Measurements from ENCODE around the gene ALDH8A1.

ALDH8A1 gene

DNA sequence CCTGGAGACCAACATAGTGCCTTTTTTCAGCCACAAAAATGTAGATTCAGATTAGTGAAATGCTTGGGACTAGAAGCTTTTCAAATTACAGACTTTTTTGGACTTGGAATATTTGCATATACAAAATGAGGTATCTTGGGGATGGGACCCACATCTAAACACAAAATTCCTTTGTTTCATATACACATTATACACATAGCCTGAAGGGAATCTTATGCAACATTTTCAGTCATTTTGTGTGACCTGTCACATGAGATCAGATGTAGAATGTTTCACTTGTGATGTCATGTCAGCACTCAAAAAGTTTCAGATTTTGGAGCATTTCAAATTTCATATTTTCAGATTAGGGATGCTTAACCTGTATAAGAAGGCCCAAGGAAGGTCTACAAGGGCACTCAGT lies 44.5 kb upstream of the ALDH8A1 start:
- Histone ChIP-seq H2BK15ac (ENCODE audit: low read length) (no peak overlapping the region), H4K8ac (ENCODE audit: low read depth, low read length) (no peak overlapping the region), H3K36me3 (replicated peaks in 1 of 2; ENCODE audit: control insufficient read depth in 2 of 2, insufficient read depth in 2 of 2, low read length in 2 of 2) (peaks cover 4 to 83% of the 10 kb centered on the region in 2 donors), H3K9ac (ENCODE audit: low read depth, low read length, poor library complexity) (no peak overlapping the region), H3K14ac (ENCODE audit: low read length) (no peak overlapping the region), H2BK12ac (ENCODE audit: low read length) (no peak overlapping the region), H3K4me1 (ENCODE audit: control insufficient read depth in 2 of 2, insufficient read depth in 1 of 2, low read depth in 1 of 2, low read length in 2 of 2) (no peaks in the 10 kb centered on the region), H3K18ac (ENCODE audit: low read length) (no peak overlapping the region), H3K27me3 (ENCODE audit: control insufficient read depth in 3 of 3, insufficient read depth in 3 of 3, low read depth in 1 of 3, low read length in 3 of 3) (no peaks in the 10 kb centered on the region), H2AK5ac (ENCODE audit: low read depth, low read length) (no peak overlapping the region), H3K27ac (replicated peaks; ENCODE audit: low read length) (no peak overlapping the region), H3K4ac (ENCODE audit: low read length) (no peak overlapping the region), H3K9me3 (replicated peaks in 1 of 2; ENCODE audit: control insufficient read depth in 2 of 2, insufficient read depth in 1 of 2, low read depth in 1 of 2, low read length in 2 of 2) (no peaks in the 10 kb centered on the region), H3K4me2 (ENCODE audit: insufficient read depth, low read length, poor library complexity, severe bottlenecking) (no peak overlapping the region), H3K23ac (ENCODE audit: low read depth, low read length, poor library complexity) (no peak overlapping the region), H2BK5ac (ENCODE audit: low read length) (no peak overlapping the region), H3K4me3 (ENCODE audit: low read length in 2 of 2) (no peak overlapping the region), H3K79me1 (ENCODE audit: low read depth, low read length) (no peaks in the 10 kb centered on the region), H2BK120ac (ENCODE audit: low read depth, low read length) (no peak overlapping the region), H2AFZ (ENCODE audit: low read length) (no peak overlapping the region), H4K91ac (ENCODE audit: low read depth, low read length, poor library complexity) (no peak overlapping the region)
- DNase-seq (ENCODE audit: low spot score), result no peak

DNA sequence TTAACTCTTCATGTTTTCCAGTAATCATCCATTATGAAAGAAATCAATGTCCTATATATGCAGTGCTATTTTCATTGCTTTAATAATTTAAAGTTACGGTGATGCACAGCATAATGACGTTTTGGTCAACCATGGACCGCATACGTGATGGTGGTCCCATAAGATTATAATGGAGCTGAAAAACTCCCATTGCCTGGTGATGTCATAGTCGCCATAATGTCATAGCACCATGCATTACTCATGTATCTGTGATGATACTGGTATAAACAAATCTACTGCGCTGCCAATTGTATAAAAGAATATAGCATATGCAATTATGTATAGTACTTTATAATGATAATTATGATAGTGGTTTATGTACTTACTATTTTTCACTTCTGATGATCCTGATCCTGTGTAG lies 42.3 kb upstream of the ALDH8A1 start:
- Histone ChIP-seq H3K4me2 (ENCODE audit: insufficient read depth, low read length, poor library complexity, severe bottlenecking) (no peak overlapping the region), H2AK5ac (ENCODE audit: low read depth, low read length) (no peak overlapping the region), H3K27ac (replicated peaks; ENCODE audit: low read length) (no peak overlapping the region), H3K23ac (ENCODE audit: low read depth, low read length, poor library complexity) (no peak overlapping the region), H3K4me3 (ENCODE audit: low read length in 2 of 2) (no peak overlapping the region), H3K9me3 (replicated peaks in 1 of 2; ENCODE audit: control insufficient read depth in 2 of 2, insufficient read depth in 1 of 2, low read depth in 1 of 2, low read length in 2 of 2) (no peaks in the 10 kb centered on the region), H2BK120ac (ENCODE audit: low read depth, low read length) (no peak overlapping the region), H2BK5ac (ENCODE audit: low read length) (no peak overlapping the region), H3K27me3 (ENCODE audit: control insufficient read depth in 3 of 3, insufficient read depth in 3 of 3, low read depth in 1 of 3, low read length in 3 of 3) (no peaks in the 10 kb centered on the region), H3K4ac (ENCODE audit: low read length) (no peak overlapping the region), H3K14ac (ENCODE audit: low read length) (no peak overlapping the region), H3K36me3 (replicated peaks in 1 of 2; ENCODE audit: control insufficient read depth in 2 of 2, insufficient read depth in 2 of 2, low read length in 2 of 2) (peaks cover 1 to 81% of the 10 kb centered on the region in 2 donors), H3K4me1 (ENCODE audit: control insufficient read depth in 2 of 2, insufficient read depth in 1 of 2, low read depth in 1 of 2, low read length in 2 of 2) (peaks cover 0 to 4% of the 10 kb centered on the region in 2 donors), H2AFZ (ENCODE audit: low read length) (no peak overlapping the region), H4K91ac (ENCODE audit: low read depth, low read length, poor library complexity) (no peak overlapping the region), H3K18ac (ENCODE audit: low read length) (no peak overlapping the region), H3K9ac (ENCODE audit: low read depth, low read length, poor library complexity) (no peak overlapping the region), H4K8ac (ENCODE audit: low read depth, low read length) (no peak overlapping the region), H2BK15ac (ENCODE audit: low read length) (no peak overlapping the region), H3K79me1 (ENCODE audit: low read depth, low read length) (no peaks in the 10 kb centered on the region), H2BK12ac (ENCODE audit: low read length) (no peak overlapping the region)
- WGBS, 2 donors (ENCODE audit: extremely low coverage in 2 of 2, insufficient read length in 2 of 2, insufficient replicate concordance in 1 of 2), result no CpG with 5 or more reads among the region's 6 CpGs
- no peak for DNase-seq (ENCODE audit: low spot score)

DNA sequence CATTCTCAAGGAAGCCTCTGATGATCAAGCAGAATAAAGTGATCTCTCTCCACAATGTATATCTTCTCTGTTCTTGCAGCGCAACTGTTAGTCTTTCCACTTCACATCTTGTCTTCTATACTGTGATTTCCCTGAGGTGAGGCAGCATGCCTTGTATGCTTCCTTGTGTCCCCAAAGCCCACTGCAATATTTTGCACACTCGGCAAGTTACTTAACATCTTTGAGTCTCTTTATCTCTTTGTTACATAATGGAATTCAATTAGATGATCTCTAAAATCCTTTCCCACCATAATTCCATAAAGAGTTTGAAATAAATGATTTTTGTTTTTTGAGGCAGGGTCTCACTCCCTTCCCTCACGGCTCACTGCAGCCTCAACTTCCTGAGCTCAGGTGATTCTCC lies 40.4 kb upstream of the ALDH8A1 start:
- Histone ChIP-seq H3K18ac (ENCODE audit: low read length) (no peak overlapping the region), H2AFZ (ENCODE audit: low read length) (no peak overlapping the region), H3K4ac (ENCODE audit: low read length) (no peak overlapping the region), H3K4me2 (ENCODE audit: insufficient read depth, low read length, poor library complexity, severe bottlenecking) (no peak overlapping the region), H3K27ac (replicated peaks; ENCODE audit: low read length) (no peak overlapping the region), H3K4me3 (ENCODE audit: low read length in 2 of 2) (no peak overlapping the region), H2BK15ac (ENCODE audit: low read length) (no peak overlapping the region), H3K79me1 (ENCODE audit: low read depth, low read length) (no peaks in the 10 kb centered on the region), H2BK12ac (ENCODE audit: low read length) (no peak overlapping the region), H4K91ac (ENCODE audit: low read depth, low read length, poor library complexity) (no peak overlapping the region), H3K14ac (ENCODE audit: low read length) (no peak overlapping the region), H2BK120ac (ENCODE audit: low read depth, low read length) (no peak overlapping the region), H2BK5ac (ENCODE audit: low read length) (no peak overlapping the region), H3K27me3 (ENCODE audit: control insufficient read depth in 3 of 3, insufficient read depth in 3 of 3, low read depth in 1 of 3, low read length in 3 of 3) (no peaks in the 10 kb centered on the region), H2AK5ac (ENCODE audit: low read depth, low read length) (no peak overlapping the region), H3K9me3 (replicated peaks in 1 of 2; ENCODE audit: control insufficient read depth in 2 of 2, insufficient read depth in 1 of 2, low read depth in 1 of 2, low read length in 2 of 2) (no peaks in the 10 kb centered on the region), H3K36me3 (replicated peaks in 1 of 2; ENCODE audit: control insufficient read depth in 2 of 2, insufficient read depth in 2 of 2, low read length in 2 of 2) (peaks cover 0 to 80% of the 10 kb centered on the region in 2 donors), H3K4me1 (ENCODE audit: control insufficient read depth in 2 of 2, insufficient read depth in 1 of 2, low read depth in 1 of 2, low read length in 2 of 2) (peaks cover 0 to 4% of the 10 kb centered on the region in 2 donors), H4K8ac (ENCODE audit: low read depth, low read length) (no peak overlapping the region), H3K9ac (ENCODE audit: low read depth, low read length, poor library complexity) (no peak overlapping the region), H3K23ac (ENCODE audit: low read depth, low read length, poor library complexity) (no peak overlapping the region)
- WGBS, 2 donors (ENCODE audit: extremely low coverage in 2 of 2, insufficient read length in 2 of 2, insufficient replicate concordance in 1 of 2), result no CpG with 5 or more reads among the region's 3 CpGs
- DNase-seq (ENCODE audit: low spot score), result no peak

DNA sequence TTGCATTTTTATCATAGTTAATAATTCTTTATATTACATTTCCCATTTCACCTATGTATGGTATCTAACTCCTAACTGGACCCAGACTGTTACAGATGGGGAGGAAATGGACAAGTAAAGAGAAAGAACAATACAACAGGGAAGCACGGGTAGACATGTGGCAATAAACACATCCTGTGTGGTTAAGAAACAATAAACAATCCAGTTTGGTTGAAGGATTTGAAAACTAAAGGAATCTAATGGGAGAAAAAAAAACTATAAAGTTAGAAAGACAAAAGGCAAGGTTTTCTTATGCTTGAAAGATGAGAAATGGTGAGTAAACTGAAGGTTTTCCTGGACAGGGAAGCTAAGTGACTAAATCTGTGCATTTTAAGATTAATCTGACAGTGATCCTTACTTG lies 34.9 kb upstream of the ALDH8A1 start:
- Histone ChIP-seq H2AFZ (ENCODE audit: low read length) (no peak overlapping the region), H4K8ac (ENCODE audit: low read depth, low read length) (no peak overlapping the region), H2AK5ac (ENCODE audit: low read depth, low read length) (no peak overlapping the region), H3K4me3 (ENCODE audit: low read length in 2 of 2) (no peak overlapping the region), H2BK15ac (ENCODE audit: low read length) (no peak overlapping the region), H3K18ac (ENCODE audit: low read length) (no peak overlapping the region), H3K4me2 (ENCODE audit: insufficient read depth, low read length, poor library complexity, severe bottlenecking) (no peak overlapping the region), H3K27me3 (ENCODE audit: control insufficient read depth in 3 of 3, insufficient read depth in 3 of 3, low read depth in 1 of 3, low read length in 3 of 3) (no peaks in the 10 kb centered on the region), H3K9me3 (replicated peaks in 1 of 2; ENCODE audit: control insufficient read depth in 2 of 2, insufficient read depth in 1 of 2, low read depth in 1 of 2, low read length in 2 of 2) (no peaks in the 10 kb centered on the region), H2BK5ac (ENCODE audit: low read length) (no peak overlapping the region), H3K36me3 (replicated peaks in 1 of 2; ENCODE audit: control insufficient read depth in 2 of 2, insufficient read depth in 2 of 2, low read length in 2 of 2) (peaks cover 11 to 85% of the 10 kb centered on the region in 2 donors), H3K4ac (ENCODE audit: low read length) (no peak overlapping the region), H3K4me1 (ENCODE audit: control insufficient read depth in 2 of 2, insufficient read depth in 1 of 2, low read depth in 1 of 2, low read length in 2 of 2) (peaks cover 0 to 4% of the 10 kb centered on the region in 2 donors), H3K23ac (ENCODE audit: low read depth, low read length, poor library complexity) (no peak overlapping the region), H3K79me1 (ENCODE audit: low read depth, low read length) (no peaks in the 10 kb centered on the region), H3K14ac (ENCODE audit: low read length) (no peak overlapping the region), H2BK12ac (ENCODE audit: low read length) (no peak overlapping the region), H4K91ac (ENCODE audit: low read depth, low read length, poor library complexity) (no peak overlapping the region), H3K9ac (ENCODE audit: low read depth, low read length, poor library complexity) (no peak overlapping the region), H2BK120ac (ENCODE audit: low read depth, low read length) (no peak overlapping the region), H3K27ac (replicated peaks; ENCODE audit: low read length) (no peak overlapping the region)
- WGBS, 2 donors (ENCODE audit: extremely low coverage in 2 of 2, insufficient read length in 2 of 2, insufficient replicate concordance in 1 of 2), result no CpG with 5 or more reads among the region's 1 CpG
- no peak for DNase-seq (ENCODE audit: low spot score)
